22Rv1 (cell line): ENCODE results near the gene FKBP10.

Experiments used
- H3K27ac ChIP-seq: fragments of 450-650 bp; 2 replicates; pipeline ENCODE4 v1.5.1; 2017
- ZFX ChIP-seq: fragments of 450-650 bp; IDR thresholded peaks from 2 replicates; pipeline ENCODE4 v1.6.1; 2017; ENCODE audit warnings: antibody characterized with exemption, borderline replicate concordance
- TF ChIP-seq, protein P1 (sequence below): fragments of 450-650 bp; IDR thresholded peaks from 2 replicates; pipeline ENCODE4 v1.5.1; 2017; ENCODE audit warnings: mild to moderate bottlenecking

Gene FKBP10

DNA sequence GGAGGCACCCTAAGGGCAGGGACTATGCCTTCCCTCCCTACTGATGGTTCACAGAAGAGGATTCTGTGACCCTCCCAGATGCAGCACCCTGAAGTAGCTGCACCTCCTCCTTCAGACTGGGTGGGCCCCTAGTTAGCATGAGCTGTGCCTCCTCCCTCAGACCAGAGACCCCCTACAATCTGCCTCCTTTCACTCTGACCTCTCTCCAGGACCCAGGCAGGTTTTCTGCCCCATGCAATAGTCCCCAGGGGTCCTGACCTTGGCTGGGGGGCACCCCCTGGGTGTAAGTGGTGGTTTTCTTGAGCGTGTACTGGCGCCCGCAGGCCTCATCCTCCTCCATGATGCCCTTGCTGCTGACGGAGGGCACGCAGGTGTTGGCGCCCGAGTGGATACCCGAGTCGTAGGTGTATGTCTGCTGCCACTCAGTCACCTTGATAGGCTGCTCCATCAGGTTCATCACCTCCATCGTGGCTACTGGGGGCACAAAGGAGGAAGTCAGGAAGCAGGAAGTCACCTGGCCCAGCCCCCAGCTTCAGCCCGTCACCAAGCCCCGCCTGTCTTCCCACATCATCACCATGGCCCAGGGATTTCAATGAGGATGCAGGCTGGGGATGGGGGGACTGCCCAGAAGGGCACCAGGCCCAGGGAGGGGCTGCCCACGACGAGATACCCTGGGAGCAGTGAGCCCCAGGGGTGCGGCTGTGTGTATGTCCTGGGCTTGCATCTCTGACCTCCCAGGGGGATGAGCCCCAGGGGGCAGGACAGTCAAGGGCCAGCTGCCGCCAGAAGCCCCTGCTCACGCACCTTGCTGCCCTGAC lies 41.2 kb upstream of the FKBP10 start:
- TF ChIP-seq, protein P1, sequence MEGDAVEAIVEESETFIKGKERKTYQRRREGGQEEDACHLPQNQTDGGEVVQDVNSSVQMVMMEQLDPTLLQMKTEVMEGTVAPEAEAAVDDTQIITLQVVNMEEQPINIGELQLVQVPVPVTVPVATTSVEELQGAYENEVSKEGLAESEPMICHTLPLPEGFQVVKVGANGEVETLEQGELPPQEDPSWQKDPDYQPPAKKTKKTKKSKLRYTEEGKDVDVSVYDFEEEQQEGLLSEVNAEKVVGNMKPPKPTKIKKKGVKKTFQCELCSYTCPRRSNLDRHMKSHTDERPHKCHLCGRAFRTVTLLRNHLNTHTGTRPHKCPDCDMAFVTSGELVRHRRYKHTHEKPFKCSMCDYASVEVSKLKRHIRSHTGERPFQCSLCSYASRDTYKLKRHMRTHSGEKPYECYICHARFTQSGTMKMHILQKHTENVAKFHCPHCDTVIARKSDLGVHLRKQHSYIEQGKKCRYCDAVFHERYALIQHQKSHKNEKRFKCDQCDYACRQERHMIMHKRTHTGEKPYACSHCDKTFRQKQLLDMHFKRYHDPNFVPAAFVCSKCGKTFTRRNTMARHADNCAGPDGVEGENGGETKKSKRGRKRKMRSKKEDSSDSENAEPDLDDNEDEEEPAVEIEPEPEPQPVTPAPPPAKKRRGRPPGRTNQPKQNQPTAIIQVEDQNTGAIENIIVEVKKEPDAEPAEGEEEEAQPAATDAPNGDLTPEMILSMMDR, result no peak
- no peak for TF ChIP-seq ZFX
- H3K27ac ChIP-seq, result peak overlapping the region; percentile 78

DNA sequence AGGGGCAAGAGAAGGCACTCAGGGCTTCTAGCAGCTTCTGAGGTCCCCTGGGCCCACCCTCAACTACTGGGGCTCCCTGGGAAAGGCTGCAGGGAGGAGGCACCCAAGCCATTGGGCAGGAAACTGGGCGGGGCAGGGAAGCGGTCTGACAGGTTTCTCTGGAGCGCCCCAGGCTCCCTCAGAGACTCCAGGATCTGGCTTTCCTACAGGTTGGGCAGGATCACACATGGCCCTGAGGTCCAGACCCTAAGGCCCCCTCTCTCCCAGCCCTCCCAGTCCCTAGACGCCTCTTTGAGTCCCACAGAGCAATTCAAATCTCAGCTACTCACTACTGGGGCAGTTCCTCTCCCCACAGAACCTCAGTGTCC lies 40.6 kb upstream of the FKBP10 start:
- TF ChIP-seq, protein P1, result no peak
- TF ChIP-seq ZFX, result no peak
- peak overlapping the region; percentile 78 for H3K27ac ChIP-seq

DNA sequence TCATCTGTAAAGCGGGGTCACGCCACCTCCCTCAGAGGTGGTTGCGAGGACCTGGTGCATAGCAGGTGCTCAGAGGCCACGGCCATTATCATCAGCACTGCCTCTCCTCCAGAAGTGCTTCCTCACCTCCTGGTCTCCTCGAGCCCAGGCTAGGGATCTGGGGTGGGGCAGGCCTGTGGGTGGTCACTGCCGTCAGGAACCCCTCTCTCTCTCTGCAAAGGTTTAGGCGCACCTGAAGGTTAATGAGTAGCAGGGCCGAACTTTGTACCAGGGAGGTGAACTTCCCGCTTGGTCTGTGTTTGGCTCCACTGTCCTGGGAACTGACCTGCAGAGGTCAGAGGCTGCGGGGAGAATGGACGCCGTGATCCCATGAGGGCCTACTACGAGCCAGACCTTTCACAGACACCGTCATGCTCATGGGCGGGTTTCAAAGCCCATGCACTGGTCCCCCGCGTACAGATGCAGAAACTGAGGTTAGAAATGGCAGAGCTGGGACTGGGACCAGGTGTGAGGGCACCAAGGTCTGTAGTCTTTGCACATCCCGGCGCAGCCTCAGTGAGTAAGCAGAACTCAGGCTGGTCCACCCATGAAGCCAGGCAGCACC lies 40.1 kb upstream of the FKBP10 start:
- peak overlapping the region; percentile 78 for H3K27ac ChIP-seq

DNA sequence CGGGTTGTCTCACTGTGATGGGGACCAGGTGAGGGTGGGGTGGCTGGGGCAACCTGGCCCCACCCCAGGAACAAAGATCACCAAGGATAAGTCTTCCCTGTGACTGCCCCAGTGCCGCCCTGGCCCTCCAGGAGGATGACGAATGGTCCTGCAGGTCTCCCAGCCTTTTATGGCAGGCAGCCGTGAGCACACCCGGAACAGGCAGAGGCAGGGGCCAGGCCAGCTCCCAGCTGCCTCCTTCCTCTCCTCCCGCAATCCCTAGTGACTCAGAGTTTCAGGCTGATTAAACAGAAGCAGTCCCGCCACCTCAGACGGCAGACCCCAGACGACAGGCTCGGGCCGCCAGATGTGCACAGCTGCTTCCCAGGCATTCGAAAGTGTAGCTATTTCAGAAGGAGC lies 39.6 kb upstream of the FKBP10 start:
- H3K27ac ChIP-seq, result peak overlapping the region; percentile 78

More for the DNA sequence above, 40.1 kb upstream of the FKBP10 start:
- TF ChIP-seq, protein P1, result no peak
- no peak for TF ChIP-seq ZFX

DNA sequence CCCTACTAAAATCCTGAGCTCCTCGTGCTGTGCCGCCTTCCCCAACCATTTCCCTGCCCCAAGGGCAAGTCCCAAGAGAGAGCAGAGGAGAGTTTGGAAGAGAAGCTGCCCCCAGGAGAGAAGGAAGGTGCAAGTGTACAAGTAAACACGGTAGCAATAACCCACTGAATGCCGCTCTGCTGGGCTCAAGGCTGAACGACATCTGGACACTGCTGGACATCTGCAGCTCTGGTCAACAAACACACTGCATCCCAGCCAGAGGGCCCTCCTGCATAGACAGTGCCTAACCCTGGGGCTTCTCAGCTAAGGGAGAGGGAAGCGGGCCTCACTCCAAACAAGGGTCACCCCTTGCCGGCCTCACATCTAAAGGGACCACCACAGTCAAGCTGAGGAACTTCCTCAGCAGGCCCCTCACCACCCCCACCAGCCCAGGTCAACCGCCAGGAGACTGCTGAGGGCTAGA lies 39.0 kb upstream of the FKBP10 start:
- TF ChIP-seq, protein P1, result no peak
- no peak for TF ChIP-seq ZFX
- peak overlapping the region; percentile 78 for H3K27ac ChIP-seq

More for the DNA sequence above, 39.6 kb upstream of the FKBP10 start:
- TF ChIP-seq ZFX, result no peak
- TF ChIP-seq, protein P1, result no peak

DNA sequence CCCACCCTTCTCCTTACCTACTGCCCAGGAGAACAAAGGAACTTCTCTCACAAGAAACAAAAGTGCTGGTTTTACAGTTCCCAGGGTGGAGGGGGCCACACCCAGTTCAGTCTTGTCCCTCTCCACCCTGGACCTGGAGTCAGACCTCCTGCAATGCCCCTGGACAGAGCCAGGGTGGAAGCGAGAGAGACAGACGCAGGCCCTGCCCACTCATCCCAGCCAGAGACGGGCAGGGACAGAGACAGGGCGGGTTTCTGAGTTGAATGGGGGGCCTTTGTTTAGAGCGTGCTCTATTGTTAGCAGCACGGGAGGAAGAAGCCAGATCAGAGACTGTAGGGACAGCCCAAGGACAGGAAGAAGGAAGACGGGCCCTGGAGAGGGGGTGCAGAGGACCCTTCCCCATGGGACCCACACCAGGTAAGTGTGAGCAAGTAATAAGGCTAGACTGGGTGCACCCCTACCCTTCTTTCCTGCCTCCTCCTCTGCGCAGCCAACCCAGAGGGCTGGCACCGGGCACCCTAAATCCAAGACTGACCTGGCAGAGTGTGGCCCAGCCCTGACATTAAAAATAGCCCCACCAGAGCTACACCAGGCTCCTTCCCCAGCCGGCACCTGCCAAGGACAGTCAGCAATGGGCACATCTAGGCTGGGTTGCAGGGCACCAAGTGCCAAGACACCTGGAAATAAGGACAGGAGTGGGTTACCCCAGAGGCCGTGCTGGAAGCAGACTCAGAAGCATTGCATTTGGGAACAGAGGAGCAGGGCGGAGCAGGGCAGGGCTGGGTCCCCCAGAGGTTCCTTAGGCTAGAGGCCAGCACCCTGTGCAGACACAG lies 37.2 kb upstream of the FKBP10 start:
- H3K27ac ChIP-seq, result peak overlapping the region; percentile 82
- TF ChIP-seq, protein P1, result no peak
- TF ChIP-seq ZFX, result no peak

DNA sequence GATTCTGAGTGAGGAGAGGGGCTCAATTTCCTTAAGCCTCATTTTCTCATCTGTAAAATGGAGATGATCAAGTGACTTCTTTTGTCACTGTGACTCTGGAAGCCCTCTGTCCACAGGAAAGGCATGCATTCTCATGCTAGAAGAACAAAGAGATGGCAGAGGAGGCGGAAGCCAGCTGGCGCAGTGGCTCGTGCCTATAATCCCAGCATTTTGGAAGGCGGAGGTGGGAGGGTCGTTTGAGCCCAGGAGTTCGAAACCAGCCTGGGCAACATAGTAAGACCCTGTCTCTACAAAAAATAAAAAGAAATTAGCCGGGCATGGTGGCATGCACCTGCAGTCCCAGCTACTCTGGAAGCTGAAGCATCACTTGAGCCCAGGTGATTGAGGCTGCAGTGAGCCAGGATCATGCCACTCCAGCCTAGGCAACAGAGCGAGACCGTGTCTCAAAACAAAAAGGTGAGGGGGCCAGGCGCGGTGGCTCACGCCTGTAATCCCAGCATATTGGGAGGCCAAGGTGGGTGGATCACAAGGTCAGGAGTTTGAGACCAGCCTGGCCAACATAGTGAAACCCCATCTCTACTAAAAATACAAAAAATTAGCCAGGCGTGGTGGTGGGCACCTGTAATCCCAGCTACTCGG lies 36.4 kb upstream of the FKBP10 start:
- peak overlapping the region; percentile 82 for H3K27ac ChIP-seq
